NCI-H226 (cell line): ENCODE measurements around the gene C1orf50.

Experiments
- DNase-seq: peaks from one replicate; pipeline ENCODE4 v3.0.0-alpha.2; 2015

C1orf50 gene

DNA sequence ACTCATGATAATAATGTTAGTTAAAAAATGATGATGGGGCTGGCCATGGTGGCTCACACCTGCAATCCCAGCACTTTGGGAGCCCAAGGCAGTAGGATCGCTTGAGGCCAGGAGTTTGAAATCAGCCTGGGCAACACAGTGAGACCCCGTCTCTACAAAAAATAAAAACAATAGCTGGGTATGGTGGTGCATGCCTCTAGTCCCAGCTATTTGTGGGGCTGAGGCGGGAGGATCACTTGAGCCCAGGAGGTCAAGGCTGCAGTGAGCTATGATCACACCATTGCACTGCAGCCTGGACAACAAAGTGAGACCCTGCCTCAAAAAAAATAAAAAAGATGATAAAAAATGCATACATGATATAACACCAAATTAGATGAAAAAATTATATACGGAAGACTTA is 5.5 kb upstream of the C1orf50 start:
- no peak for DNase-seq

DNA sequence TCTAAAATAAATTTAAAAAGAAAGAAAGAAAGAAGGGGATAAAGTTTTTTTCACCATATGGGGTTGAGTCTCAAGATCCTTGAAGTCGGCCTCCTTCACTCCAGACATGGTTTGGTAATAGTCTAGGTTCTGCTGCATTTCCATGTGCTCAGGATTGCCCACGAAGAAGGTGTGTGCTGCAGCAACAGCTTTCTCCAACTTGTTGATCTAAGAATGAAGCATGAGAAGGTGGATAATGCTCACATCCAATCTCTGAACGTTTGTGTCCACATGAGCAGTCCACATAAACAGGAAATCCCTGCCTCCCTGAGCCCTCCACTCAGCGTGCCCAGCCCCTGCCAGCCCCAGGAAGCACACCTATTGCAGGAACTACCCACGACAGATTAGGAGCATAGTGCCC is 4.8 kb upstream of the C1orf50 start:
- DNase-seq: no peak

DNA sequence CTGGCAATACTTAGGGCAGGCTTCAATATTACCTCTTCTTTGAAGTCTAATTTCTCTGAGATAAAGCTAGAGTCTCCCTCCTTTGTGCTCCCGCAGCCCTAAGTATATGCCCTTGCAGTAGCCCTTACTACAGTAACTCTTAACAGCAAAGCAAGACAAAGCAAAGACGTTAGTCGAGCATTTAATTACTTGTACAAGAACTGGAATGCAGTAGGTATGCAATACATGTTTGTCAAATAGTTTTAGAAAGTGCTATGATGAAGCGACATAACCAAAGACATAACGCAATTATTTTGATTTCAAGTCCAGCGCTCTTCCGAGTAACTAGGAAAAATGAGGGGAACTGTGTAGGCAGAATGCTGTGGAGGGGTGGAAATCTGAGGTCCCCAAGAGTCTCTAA is 1.8 kb upstream of the C1orf50 start:
- no peak for DNase-seq

DNA sequence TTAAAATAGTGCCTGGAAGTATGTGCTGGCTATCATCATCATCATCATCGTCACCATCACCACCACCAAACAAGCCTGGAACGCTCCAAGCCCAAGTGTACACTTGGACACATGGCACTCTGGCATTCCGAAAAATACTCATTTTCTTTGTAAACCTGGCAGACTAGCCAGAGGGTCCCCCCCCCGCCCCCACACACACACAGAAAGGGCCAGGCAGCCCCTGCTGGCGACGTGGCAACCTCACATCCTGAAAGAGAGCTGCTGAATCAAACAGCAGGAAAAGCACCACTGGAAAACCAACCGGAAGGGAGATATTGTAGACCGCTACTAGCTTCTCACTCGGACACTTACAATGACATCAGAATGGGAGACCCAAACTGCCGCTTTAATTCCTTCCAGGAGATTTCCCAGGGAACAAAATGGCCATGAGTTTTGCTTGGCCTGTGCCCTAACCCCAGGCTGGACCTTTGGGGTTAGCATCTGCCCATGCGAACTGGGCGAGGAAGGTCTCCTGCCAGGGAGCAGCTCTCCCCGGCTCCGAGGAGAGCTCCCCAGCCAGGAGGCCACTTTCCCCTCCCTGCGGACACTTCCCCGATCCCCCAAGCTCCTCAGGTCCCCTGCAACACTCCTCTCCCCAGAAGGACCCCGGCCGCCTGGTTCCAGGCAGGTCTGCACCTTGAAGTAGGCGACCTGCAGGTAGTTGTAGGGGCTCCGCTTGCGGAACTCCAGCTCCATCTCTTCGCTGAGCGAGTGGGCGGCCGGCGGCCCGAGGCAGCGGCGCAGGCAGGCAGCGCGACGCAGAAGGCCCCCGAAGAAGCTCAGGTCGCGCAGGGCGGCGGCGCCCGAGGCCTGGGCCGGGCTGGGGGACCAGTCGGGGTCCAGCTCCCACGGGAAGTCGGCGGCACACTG is 963 bp upstream of the C1orf50 start:
- DNase-seq: peak; percentile 66

DNA sequence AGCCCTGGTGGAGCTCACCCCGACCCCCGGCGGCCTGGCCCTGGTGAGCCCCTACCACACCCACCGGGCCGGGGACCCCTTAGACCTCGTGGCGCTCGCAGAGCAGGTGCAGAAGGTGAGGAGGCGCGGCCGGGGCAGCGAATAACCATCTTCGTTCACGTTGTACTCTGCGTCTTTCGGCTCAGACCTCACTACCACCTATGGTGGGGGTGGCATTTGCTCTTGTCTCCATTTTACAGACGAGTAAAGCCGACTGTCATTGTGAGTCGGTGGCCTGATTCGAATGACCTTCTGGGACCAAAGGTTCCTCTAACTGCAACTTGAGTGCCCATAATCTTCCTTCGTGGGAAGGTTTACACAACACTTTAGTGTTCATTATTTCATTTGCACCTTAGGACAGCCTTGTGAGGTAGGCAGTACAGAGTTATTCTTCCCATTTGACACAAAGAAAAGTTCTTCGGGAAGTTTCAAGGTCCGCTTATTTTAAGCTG is 506 bp downstream of the C1orf50 start:
- DNase-seq: no peak

DNA sequence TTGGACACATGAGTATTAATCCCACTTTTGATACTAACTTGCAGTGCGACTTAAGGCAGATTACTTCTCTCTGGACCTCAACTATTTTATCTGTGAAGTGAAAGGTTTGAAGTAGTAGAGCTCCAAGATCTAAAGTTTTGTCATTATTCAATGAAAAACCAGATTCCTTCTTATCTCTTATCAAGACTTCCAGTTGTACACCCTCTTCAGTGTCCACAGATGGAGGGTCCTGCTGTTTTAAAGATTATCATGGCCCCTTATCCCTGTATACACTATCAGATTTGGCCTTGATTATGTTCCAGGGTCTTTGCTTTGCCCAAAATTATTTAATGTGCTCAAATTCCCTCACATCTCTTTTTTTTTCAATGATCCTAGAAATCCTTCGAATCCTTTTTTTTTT is 1.1 kb downstream of the C1orf50 start:
- no peak for DNase-seq

DNA sequence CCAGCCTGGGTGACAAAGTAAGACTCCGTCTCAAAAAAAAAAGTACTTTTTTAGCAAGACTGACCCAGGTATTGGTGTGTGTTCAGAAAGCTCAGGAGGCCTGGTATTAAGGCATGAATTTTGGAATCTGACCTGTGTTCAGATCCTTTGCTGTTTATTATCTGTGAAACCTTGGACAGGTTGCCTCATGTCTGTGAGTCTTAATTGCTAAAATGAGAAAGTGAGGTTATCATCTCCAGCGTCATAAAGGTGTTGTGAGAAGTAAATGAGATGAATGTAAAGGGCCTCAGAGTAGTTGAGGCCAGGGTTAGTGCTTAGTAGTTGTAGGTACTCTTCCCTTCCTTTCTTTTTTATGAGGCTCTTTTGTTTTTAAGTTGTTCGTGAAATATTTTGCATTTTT is 2.8 kb downstream of the C1orf50 start:
- no peak for DNase-seq

DNA sequence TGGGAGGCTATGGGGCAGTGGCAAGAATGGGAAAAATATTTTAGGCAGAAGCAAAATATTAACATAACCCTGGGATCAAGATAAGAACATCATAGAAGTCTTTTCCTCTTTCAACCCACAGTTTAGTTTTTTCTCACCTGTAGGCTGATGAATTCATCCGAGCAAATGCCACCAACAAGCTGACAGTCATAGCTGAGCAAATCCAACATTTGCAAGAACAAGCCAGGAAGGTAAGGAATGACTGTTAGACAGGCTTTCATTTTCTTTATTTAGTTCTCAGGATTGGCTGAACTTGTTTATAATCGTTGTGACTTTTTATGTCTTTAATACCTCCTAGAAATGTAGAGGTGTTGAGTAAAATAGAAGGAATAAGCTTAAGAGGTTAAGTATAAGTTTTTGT is 6.4 kb downstream of the C1orf50 start:
- DNase-seq: no peak

DNA sequence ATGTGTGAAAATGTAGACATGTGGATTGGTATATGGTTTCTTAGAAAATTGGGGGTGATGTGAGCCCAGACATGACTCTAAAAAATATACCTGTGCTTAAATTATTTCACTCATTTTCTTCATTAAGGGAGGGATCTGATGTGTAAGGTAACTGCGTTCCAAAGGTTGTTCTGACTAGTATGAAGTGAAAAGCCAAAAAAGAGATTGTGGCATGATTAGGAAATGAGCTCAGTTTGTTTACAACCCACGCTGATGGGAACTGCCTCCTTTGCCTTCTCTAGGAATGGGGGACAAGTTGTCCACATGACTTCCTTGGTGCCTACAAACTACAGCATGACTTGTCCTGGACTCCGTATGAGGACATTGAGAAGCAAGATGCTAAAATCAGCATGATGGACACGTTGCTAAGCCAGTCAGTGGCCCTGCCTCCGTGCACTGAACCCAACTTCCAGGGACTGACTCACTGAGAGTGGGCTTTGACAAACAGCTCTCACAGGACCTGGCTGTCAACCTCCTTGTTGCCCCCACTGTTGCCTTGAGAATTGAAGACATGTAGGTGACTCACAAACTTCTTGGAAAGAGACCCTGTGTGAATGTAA is 8.0 kb downstream of the C1orf50 start:
- no peak for DNase-seq

DNA sequence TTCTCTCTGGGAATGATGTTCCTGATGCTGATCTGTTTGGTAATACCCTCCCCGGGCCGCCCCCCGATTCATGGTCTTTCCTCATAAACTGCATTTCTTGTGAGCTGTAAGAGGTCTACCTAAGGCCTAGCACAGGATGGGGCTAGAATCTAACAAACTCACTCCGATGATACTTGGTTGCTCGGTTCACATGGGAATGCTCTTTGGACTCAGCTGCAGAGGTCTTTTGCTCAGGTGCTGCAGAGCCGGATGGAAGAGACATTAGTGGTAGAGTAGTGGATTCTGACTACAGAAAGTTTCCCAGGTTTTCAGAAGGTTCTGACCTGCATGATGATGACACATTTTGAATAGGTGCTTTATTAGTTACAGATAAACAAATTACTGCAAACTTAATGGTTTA is 9.5 kb downstream of the C1orf50 start:
- DNase-seq: no peak

DNA sequence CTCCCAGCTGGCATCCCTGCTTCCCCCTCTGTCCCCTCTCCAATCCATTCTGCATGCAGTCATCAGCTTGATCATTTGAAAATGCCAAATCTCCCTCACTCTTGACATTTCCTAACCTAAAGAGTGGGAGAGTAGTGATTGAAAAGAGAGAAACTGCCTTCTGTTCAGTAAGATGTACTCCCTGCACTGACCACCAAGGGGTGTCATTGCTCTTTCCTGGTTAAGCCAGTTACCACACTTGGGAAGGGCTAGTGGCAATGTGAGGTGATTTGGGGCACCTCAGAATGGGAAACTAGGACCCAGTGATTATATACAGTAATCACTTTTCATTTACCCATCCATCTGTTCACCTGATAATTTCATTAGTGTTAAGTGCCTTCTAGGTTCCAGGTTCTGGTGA is 10.8 kb downstream of the C1orf50 start:
- DNase-seq: no peak

DNA sequence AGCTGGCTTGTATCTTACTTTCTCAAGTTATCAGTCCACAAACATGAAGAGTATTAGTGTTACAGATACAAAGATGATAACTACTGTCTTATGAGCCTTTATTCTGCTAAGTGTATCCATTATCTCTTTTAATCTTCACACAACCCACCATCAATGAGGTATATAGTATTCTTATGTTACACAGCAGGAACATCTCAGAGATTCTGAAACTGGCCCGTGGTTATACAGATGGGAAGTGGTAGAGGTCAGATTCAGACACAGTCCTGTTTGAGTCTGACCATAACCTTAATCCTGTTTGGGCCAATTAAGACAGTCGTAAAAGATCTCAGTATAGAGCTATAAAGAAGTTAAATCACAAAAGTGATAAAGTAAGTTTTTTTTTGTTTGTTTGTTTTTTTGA is 12.7 kb downstream of the C1orf50 start:
- no peak for DNase-seq

DNA sequence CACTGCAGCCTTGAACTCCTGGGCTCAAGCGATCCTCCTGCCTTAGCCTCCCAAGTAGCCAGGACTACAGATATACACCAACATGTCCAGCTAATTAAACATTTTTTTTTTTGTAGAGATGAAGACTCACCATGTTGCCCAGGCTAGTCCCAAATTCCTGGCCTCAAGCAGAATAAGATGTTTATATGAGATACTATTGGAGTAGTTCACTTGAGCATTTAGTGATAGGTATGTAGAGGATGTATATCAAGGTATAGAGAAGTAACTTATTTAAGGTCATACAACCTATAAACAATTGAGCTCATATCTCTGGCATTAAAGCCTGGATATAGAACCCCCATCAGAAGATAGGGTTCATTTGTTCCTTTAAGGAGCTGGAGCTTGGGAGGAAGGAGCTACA is 13.1 kb downstream of the C1orf50 start:
- no peak for DNase-seq

DNA sequence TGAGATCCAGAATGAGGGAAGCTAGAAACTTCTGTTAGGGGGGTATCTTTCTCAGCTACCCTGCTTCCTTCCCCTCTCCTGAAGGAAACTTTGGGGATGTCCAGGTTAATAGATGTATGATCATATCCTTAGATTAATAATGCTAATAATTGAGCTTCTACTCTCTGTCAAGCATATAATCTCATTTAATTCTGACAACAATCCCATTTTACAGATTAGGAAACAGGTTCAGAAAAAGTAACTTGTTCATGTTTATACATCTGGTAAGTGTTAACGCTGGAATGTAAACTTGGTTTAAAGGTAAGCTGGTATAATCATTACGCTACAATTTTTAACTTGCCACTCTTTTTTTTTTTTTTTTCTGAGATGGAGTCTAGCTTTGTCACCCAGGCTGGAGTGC is 16.0 kb downstream of the C1orf50 start:
- DNase-seq: no peak

DNA sequence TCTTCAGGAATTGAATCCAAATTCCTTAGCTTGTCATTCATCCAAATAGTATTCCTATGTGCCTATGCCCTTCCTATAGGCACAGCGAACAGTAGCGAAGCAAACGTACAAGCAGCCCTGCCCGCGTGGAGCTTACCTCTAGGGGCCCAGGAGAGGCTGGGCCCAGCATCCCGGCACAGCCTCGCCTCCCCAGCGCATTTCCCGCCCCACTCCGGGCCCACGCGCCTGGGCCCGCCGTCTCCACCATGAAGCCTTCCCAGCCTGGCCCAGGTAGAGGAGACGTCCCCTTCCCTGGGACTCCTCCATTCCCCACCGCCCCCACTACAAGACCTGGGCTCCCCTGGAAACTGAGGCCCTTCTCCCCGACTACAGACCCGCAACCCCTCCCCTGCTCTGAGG is 17.5 kb downstream of the C1orf50 start:
- DNase-seq: no peak

DNA sequence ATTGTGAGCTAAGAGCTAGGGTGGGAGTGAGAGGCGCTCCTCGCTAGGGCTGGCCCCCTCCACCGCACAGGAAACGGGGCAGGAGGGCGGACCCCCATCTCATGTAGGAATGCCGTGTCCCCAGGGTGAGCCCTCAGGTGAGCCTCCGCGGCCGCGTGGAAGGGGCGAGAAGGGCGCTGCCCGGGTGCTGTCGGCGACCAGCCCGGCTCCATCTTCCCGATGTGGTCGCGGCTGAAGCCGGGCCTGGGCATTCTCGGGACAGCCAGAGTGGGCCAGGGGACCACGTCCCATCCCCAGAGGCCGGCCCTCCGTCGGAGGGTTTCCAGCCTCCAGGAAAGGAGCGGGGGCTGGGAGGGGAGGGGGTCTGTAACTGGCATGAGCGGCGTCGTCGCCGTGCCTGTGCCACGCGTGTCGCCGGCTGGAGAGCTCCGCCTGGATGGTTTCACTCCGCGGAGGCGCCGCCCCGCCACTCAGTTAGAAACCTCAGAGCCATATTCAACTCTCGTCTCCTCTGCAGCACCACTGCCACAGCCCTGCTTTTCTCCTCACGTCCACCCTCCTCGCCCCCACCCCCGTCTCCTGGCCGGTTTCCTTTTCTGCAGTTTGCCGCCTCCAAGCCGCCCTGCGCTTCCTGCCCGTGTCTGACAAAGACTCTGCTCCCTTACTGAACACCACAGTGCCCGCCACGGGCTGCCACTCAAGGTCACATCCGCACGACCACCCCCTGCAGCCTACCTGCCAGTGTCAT is 18.1 kb downstream of the C1orf50 start, which contains the start of gene TMEM269:
TMEM269 (plus strand) TSS at position 46 of the 748 bp plus-strand sequence. CDS start 4,903 bp downstream, outside the sequence.
- DNase-seq: no peak

DNA sequence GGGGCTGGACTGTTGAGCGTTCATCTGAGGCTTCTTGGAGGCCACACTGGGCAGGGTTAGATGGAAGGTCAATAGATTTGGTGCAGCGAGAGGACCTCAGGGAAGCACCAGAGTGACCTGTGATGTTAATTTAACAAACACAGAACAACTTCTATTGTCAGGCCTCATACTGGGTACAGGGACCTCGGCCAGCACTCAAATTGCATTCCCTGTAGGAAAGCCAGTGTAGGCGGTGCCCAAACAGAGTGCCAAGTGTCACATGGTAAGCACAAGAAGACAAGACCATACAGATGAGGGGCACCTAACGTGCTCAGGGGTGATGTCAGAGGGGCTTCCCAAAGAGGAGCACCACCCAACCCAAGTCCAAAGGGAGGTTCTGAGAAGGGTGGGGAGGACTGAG is 19.0 kb downstream of the C1orf50 start:
- no peak for DNase-seq

DNA sequence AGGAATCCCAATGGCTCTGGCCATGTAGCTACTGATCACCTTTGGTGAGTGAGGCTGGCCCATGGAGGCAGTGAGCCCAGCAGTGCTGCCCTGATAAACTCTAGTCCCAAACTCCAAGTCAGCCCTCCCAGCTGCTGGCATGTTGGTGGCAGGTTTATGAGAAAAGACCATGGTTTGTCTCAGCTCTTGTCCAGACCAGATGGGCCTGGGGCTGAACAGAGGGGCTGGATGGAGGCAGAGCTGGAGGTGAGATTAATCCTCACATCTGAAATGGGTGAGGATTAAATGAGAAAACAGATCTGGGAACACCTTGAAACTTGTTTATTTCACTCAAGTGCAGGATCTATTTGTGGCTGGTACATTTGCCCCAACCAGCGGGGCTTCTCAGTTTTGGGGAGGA is 21.0 kb downstream of the C1orf50 start:
- DNase-seq: no peak

DNA sequence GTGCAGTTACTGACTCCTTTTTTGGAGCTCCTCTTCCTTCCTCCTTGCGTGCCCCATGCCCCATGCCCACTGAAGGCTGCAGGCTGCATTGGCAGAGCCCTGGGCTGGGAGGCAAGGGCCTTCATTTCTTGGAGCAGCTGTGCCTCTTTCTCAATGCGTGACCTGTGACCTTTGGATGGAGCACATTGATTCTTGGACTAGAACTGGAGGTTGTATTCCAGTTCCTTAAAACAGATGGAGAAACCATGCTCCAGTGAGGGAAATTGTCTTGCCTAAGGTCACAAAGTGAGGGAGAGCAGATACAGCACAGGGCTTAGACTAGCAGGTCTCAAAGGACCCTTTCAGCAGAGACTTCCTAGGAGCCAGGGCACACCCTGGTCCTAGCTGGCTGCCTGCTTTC is 26.8 kb downstream of the C1orf50 start:
- DNase-seq: no peak

DNA sequence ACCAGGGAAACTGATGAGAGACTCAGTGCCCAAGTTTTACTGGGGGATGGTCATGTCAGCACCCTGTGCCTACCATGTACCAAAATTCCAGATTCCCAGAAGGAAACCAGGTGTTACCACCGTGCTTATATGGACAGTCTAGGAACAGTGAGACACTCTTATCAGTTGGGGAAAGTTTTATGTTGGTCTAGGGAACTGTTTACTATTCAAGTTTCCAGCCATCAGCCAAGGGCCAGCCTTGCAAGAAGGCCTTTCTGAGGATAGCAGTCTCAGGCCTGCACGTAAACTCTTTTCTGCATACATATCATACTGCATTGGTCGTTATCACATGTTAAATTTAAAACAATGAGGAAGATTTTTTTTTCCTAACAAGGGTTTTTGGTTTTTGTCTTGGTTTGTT is 30.4 kb downstream of the C1orf50 start:
- DNase-seq: no peak

DNA sequence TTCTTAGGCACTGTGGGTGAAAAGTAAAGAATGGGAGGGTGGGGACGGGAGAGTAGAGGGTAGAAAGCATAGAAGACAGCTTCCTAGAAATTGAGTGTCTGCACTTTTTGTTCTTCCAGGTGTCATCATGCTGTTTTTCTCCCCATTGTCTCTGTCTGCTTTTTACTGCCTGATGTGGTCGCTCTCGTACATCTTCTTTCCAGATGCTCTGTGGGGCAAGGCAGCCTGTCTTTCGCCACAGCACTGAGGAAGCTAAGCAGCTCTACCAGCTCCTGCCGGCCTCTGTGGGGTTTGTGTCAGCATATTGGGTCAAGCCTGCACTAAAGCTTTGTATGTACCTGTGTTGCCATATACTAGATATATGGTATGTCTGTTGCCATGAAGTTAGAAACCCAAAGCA is 30.9 kb downstream of the C1orf50 start:
- DNase-seq: no peak

DNA sequence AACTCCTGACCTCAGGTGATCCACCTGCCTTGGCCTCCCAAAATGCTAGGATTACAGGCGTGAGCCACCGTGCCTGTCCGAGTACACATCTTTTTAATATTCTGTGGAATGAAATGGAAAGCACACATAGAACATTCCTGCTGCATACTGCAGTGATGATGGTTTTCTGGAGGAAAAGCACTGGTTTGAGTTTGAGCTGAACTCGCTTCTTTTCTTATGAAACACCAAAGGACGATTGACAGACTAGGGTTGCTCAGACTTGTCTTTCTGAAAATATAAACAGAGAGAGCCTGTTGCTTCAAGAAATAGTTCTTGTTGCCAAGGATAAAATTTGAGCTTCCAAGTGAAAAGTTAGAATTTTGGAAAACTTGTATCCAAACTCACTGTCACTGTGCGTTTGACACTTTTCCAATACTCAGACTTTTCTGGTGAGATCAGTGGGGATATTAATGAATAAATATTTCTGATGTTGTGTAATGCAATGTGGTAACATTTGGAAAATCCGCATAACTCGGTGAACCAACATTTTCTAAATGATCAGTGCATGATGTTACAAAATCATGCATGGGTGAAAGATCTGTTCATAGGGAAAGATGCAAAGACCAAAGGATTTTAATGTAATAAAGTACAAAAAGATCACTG is 34.9 kb downstream of the C1orf50 start:
- DNase-seq: no peak

DNA sequence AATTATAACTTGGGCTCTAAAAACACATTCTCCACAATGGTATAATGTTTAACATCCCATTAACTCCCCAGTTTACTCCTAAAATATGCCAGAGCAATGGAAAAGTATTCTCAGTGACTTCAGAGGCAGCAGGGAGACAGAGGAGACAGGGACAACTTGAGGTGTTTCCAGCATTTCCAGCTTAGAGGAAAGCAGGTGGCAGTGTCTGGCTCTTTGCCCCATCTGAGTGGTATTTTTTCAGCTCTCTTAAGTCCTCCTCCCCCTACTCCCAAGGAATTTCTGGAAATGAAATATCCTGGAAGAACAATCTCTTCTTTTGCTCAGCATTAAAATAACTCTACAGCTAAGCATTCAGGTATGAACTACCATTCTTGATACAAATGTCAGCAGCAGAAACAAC is 39.1 kb downstream of the C1orf50 start:
- peak; percentile 7 for DNase-seq
